D341Med (cell line): ENCODE results near the gene OGDHL.
"Not testable (repeated sequence)": the region's sequence is repeated elsewhere in the genome, so short reads cannot be mapped to it uniquely, and the experiment has no call there.

Experiments used
- DNase-seq: peaks from one replicate; pipeline ENCODE4 v3.0.0; 2012; ENCODE audit warnings: low spot score

Gene OGDHL

DNA sequence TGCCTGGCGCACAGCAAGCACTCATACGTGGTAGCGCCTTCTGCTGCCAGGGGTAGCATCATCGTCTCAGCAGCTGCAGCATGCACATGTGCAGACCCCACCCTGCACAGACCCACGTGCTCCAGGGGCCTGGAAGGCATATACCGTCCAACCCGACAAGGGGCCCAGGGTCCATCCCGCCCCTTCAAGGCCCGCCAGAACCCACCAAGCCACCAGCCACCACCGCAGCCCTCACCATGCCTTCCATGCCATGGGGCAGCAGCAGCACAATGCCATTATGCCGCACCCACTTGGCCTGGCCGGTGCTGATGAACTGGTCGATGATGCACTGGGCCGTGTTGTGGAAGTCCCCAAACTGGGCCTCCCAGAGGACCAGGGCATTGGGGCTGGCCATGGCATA is 22.7 kb downstream of the OGDHL start:
- no peak for DNase-seq

DNA sequence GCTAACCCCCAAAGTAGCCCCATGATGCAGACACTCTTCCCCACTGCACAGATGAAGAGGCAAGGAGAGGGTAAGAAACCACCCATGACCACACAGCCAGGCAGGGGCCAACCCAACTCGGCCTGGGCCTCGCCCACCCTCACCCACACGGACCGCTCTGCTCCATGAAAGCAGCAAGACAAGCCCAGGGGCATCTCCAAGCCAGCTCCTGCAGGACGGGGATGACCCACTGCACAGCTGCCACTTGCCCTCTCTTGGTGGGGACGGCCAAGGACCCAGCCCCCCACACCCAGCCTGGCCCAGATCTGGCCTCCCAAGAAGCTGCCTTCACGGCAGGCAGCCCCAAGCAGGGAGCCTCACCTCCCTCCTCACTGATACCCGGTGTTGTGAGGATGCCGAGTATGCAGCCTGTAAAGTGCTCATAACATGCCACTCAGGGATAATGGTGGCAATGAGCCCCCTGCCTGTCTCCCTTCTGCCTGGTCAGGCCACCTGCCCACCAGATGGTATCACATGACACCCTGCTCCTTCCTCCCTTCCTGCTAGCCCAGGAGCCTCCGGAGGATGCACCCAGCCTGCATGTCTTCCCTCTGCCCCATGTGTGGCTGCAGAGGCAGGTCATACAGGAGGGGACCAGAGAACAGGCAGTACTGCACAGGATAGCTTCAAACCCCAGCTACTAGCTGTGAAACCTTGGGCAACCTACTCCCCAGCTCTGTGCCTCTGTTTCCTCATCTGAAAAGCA is 23.3 kb downstream of the OGDHL start:
- peak; percentile 43 for DNase-seq

DNA sequence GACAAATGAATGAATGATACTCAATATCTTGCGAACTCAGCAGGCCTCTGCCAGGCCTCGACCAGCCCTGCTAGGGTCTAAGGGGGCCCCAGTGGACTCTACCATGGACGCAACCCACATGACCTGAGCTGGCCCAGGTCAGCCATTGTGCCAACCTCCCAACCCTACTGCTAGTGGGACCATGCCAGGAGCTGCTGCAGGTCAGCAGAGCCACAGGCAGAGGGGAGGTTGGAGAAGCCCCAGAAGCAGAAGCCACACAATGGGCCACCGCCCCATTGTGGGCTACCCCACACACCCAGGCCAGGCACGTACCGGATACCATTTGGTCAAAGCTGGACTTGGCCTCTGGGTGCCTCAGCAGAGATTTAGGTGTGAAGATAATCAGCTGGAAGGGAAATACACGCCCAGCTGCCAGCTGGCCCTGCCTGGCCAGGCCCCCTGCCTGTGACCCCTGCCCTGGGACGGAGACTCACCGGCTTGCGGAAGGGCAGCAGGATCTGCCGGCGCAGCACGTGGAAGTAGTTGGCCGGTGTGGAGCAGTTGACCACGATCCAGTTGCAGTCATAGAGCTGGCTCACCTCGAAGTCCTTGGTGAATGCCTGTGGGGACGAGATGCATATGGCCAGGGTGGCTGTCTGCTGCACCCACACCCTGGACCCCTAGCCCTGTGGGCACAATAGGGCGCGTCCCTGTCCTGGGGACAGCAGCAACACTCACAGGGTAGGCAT is 24.5 kb downstream of the OGDHL start:
- peak; percentile 31 for DNase-seq

DNA sequence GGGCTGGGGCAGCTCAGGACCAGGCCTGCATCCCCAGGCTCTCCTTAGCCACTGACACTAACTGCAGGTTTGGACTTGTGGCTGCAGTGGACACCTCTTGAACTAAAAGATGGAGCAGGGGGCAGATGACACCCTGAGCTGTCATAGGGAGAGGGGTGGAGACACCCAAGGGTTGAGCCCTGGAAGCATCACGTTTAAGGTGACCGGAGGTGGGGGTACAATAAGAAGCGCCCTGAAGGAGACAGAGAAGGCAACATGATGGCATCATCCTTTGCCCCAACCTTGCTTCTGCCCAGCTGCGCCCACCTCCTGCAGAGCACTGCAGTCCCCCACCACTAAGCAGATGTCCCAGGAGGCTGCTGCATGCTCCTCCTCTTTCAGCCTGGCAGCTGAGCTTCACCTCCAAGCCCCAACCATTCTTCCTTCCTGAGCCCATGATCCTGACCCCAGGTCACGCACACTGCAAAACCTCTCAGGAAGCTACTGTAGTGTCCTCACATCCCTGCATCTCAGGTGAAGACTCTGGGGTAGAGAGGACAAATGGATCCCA is 25.5 kb downstream of the OGDHL start:
- DNase-seq = peak; percentile 19

DNA sequence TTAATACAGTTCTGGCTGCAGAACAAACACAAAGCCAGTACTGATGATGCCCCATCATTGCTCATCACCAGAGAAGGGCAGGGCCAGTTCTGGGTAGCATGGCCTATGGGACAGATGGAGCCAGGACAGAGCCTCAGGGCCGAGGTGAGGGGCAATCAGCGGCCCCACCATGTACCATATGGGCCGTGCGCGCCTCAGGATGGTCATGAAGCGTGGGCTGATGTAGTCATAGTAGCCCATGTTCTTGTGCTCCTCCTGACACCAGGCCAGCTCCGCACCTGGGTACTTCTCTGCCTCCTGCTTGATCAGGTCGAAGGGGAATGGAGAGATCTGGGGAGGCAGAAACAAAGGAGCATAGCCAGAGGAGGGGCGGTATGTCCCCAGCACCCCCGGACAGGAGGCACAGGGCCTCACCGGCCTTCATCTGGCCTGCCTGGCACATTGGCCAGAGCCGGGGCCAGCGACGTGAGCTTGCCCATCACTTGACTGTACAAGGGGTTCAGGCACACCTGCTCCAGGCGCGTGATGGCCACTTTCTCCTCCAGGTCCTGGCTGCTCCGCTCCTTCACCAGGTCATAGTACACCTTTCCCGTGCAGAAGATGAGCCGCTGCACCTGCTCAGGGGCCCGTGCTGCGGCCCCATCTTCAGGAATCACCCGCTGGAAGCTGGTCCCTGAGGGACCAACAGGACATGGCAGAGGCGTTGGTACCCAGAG is 26.1 kb downstream of the OGDHL start:
- DNase-seq = peak; percentile 23

DNA sequence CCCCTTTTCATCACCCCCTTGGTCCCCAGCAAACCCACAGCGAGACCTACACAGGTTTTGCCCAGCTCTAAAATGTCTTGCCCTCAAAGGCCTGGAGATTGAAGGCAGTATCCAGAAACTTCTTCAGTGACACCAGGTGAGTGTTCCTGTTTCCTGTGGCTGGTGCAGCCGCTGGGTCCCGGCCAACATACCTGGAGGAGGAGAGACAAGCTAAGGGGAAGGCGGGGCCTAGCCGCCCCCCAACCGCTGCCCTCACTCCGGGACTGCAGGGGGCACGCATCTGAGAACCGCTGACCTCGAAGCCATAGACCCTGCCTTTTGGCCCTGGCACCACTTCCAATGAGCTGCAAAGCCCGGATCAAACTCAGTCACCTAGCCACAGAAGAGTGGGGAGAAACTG is 27.0 kb downstream of the OGDHL start:
- peak; percentile 34 for DNase-seq

DNA sequence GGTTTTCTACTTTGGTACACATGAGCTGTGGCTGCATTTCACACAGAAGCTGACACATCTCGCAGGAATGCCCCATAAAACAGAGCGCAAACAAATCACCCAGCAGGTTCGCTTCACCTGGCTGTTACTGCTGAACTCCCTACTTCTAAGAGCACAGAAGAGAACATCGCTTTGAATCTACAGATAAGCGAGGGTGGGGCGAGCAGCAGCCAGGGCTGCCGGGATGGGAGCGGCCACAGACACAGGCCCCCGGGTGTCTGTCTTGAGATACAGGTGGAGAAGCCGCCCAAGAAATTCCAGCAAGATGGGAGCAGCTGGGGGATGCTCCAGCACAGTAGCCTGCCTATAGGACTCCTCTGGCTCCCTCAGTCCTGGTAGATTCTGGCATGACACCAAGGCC is 27.4 kb downstream of the OGDHL start:
- peak; percentile 30 for DNase-seq

DNA sequence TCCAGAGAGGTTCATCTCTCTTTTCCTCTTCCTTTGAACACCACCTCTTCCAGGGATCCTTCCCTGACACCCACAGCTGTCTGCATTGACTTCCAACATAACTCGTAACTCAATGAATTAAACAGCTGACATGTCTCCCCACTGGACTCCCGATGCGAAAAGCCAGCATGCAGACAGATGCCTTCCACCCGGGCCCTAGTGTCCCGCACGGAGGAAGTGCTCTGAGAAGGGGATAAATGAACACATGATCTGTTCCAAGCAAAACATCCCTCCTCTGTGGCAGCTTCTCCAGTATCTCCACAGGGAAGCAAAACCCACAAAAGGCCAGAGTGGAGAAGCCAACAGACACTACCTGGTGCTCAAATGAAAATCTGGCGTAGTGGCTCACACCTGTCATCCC is 28.3 kb downstream of the OGDHL start:
- DNase-seq = no peak

DNA sequence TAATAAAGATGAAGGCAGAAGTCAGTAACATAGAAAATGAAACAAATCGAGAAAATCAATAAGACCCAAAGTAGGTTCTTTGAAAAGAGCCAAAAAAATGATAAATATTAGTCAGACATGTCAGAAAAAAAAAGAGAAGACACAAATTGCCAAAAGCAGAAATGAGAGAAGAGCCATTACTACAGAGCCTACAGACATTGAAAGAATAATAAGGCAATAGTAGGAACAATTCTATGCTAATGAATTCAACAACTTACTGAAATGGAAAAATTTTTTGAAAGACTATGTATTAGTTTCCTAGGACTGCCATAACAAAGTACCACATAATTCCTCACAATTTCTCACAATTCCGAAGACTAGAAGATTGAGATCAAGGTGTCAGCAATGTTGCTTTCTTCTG is 35.5 kb downstream of the OGDHL start:
- no peak for DNase-seq

DNA sequence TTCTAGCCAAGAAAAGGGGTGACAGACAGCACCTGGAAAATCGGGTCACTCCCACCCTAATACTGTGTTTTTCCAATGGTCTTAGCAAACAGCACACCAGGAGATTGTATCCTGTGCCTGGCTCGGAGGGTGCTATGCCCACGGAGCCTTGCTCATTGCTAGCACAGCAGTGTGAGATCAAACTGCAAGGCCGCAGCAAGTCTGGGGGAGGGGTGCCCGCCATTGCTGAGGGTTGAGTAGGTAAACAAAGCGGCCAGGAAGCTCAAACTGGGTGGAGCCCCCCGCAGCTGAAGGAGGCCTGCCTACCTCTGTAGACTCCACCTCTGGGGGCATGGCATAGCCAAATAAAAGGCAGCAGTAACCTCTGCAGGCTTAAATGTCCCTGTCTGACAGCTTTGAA is 47.0 kb downstream of the OGDHL start:
- not testable (repeated sequence) for DNase-seq

DNA sequence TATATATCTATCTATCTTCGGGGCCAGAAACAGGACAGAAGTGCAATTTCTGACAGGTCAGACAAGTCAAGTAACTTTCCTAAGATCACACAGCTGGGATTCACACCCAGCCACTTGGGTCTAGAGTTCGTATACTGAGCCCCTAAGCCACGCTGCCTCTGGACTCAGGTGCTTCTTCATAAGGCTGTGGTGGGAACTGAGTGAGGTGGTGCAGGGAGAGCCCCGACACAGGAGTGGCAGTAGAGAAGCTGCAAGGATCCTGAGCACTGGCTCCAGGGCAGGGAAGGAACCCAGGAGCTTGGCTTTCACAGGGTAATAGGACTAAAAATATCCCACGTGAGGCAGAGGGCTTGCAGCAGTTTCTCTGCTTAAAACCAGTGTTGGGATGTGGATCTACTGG is 48.9 kb downstream of the OGDHL start:
- DNase-seq = no peak

DNA sequence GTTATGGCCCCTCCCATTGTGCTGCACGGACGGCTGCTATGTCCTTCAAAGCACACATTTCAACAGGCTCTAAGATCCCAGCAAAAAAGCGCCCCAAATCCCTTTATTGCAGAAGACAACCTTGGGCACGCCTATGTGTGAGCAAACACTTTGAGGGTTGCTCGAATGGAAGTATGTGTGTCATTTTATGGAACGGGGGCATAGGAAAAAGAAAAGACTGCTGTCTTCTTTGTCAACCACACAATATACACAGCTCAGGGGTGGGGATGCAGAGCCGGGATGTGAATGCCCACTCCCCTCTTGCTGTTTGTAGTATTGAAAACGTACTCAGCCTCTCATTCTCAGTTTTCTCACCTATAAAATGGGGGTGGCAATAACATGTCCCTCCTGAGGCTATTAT is 50.6 kb downstream of the OGDHL start:
- no peak for DNase-seq

DNA sequence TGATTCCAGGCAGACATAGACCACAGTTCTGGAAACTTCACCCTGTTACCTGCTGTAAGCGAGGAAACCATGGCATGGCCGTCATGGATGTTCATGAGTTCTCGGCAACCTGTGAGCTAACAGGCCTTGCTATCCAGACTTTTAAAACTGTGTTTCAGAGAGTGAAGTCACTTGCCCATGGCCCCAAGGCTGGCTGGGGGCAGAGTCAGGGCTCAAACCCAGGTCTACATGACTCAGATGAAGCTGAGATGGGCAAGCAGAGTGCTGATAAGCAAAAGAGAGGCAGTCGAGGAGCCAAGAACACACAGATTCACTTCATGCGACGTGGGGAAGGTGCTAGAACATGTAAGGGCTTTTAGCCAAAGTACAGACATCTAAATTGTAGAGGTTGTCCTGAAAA is 51.2 kb downstream of the OGDHL start:
- no peak for DNase-seq

DNA sequence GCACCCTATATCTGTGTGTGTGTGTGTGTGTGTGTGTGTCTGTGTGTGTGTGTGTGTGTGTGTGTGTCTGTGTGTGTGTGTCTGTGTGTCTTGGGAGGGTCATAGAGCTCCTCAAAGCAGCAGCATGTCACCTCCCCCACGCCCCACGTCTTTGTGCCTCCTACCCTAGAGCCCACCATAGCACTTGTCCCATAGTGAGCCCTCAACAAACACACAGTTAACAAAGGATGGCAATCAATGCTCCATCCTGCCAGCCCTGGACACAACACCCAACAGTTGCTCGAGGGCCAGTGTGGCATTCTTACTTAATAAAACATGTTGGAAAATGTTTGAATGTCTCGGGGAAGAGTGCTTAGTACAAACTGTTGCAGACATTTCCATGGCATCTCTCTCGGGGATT is 52.2 kb downstream of the OGDHL start:
- DNase-seq = no peak

DNA sequence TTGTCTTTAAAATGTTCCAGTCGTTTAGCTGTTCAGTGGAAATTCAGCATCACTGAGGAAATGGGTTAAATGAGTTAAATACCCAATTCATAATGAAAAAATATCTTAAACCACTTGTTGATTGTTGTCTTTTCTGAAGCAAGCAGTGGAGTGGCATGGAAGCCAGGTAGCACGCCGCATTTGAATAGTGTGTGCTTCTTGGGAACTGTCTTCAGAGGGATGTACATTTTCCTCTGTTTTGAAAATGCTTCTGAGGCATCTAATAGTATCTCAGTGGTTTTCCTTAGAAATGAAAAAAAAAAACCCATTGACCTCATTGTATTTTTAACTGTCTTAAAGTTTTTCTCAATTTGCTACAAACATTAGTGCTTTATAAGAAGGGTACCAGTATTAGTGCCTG is 54.5 kb downstream of the OGDHL start:
- DNase-seq = no peak

DNA sequence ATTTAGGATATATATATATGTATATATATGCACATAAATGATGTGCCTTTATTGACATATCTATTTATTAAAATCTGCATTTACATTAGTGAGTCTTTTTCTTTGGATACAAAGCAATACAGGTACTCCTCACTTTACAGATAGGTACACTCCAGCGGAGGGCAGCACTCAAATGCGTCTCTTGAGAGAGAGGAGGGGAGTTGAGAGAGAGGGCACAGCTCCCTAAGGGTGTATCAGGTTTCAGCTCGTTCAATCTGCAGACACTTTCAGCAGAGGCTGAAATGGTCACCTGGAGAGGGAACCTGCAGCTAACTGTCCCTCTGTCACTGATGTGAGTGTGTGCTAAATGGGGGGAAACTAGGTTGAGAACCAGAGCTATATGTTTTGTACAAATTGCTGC is 61.1 kb downstream of the OGDHL start:
- DNase-seq = no peak

DNA sequence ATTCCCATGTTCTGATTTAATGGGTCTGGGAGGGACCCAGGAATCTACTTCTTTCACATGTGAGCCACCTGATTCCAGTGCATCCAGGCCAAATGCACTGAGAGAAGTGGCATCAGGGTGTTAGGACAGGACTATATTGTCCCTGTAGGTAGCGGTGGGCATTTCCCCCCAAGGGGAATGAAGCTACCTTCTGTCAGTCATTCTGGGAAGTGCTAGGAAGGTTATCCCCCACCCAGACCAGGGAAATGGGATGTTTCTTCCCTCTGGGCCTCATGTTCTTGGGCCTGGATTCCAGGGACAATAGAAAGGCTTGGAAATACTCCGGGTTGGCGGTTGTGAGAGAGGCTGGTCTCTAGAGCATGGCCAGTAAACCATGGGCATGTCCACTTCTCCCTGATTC is 61.9 kb downstream of the OGDHL start:
- no peak for DNase-seq

DNA sequence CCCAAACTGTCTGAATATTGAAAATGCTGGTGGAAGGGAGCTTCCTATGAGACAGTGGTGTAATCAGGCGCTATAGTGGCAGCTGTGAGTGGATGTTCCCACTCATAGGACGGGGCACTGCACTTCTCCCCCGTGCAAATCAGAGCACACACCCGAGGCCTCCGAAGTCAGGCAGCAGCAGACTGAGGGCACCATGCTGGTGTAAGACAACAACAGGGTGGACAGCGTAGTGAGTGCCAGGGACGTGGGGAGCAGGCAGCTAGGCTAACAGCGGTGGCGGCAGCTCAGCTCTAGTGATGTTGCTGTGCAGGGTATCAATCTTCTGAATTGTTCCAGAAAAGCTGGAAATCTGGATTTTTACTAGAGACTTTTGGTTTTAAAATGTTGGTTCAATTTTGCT is 63.4 kb downstream of the OGDHL start:
- no peak for DNase-seq

DNA sequence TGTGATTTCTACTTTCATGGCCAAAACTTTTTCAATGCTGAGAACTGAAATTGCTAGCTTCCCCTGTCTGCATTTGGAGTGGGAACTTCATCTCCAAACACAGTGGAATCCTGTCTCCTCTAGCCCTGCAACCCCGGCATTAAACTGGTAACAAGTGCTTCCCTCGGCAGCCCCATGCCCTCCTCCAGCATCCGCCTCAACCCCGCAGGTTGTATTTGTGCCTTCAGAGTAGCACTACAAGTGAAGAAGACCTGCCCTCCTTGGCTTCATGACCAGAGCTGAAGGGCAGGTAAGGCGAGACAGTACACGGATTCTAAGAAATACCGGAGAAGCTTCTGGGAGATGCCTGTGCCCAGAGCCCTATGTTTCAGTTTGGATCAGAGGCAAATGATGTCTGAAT is 65.8 kb downstream of the OGDHL start:
- no peak for DNase-seq

DNA sequence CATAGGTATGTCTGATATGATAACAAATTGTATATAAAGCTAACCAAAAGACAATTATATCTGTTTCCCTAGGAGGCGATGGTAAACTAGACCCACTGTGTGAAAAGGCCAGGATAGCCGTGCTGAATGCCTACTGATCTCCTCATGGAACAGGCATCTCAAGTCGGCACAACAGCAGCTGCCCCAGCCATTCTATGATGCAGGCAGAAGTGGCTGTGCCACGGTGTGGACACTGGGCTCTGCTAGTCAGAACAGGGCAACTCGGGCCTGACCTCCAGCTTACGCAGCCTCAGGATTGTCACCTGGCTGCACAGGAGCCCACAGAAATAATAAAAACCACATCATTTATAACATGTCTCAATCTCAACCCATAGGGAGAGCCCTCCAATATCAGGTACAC is 67.7 kb downstream of the OGDHL start:
- DNase-seq = no peak

DNA sequence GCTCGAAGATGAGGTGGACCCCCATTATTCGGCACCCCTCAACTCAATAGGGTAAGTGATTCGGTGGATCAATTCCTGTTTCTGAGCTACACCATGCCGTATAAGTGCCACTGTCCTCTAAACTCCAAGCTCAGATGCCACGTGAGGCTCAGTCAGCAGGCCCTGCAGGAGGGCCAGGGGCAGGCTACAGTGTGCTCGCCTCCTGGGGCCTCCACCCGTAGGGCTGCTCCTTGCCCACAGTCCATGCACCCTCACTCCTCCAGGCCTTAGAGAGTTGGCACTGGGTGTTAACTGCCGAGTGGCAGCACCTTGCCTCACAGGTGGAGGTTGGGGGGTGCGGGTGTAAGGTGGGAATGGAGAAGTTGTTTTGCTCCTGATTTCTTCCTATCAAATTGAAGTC is 70.5 kb downstream of the OGDHL start:
- DNase-seq = no peak

DNA sequence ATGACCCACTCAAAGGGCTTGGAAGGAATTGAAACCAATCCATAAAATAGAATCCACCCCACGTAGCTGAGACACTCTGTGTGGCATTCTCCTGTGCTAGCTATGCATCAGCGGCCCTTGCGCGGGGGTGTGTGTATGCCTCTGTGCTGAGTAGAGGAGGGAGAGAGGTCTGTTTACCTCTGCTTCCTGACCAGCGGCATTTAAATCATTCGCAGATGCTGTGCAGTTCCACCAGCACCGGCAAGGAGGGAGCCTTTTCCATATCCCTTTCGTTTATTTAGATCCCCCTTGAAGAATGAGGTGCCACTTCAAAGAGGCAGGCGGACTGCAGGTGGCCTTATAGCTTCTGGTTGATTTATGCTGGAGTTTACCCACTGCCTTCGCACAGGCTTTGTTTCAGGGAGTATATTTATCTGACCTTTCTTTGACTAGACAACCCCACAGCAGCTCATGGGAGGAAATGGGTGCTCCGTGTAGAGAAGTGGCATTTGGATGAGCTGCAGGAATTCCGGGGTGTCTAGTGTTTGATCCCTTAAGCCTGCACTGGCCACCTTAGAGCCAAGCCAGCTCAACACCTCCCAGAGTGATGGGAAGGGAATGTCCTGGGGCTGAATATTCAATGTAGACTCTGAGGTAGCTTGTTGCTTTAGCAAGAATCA is 71.3 kb downstream of the OGDHL start:
- DNase-seq = no peak
